HG03575 (cell line): Measurements from ENCODE around the gene UST.
A peak's percentile ranks its signal among the peaks of the same experiment; 100 is the strongest.

Source experiments
- ATAC-seq: cut with Tn5 transposase; IDR thresholded peaks from one replicate; pipeline ENCODE4 v1.9.1; 2021; ENCODE audit not compliant: unreplicated experiment, insufficient number of reproducible peaks, low FRiP score; ENCODE audit errors: extremely low read depth

UST gene

GRCh38 chr6:148881593-148882311 is 134.9 kb downstream of the UST start:
- no peak for ATAC-seq

- no peak for ATAC-seq
These were observed 136.4 kb downstream of the UST start for GRCh38 chr6:148883270-148883669.

- ATAC-seq = peak; percentile 54
These were observed 137.6 kb downstream of the UST start for GRCh38 chr6:148884461-148884860.

GRCh38 chr6:148885136-148885865 is 138.5 kb downstream of the UST start:
- ATAC-seq = no peak

GRCh38 chr6:148885925-148886845 is 139.4 kb downstream of the UST start:
- no peak for ATAC-seq

GRCh38 chr6:148887181-148887580 is 140.4 kb downstream of the UST start:
- no peak for ATAC-seq

GRCh38 chr6:148888856-148889255 is 142.0 kb downstream of the UST start:
- ATAC-seq = no peak

- ATAC-seq = no peak
These were observed 143.3 kb downstream of the UST start for GRCh38 chr6:148890096-148890495.

- ATAC-seq = no peak
These were observed 144.0 kb downstream of the UST start for GRCh38 chr6:148890652-148891404.

GRCh38 chr6:148891405-148891783 is 144.6 kb downstream of the UST start:
- no peak for ATAC-seq

- no peak for ATAC-seq
These were observed 145.4 kb downstream of the UST start for GRCh38 chr6:148892247-148892646.

- ATAC-seq = no peak
These were observed 146.2 kb downstream of the UST start for GRCh38 chr6:148893073-148893472.

- no peak for ATAC-seq
These were observed 146.7 kb downstream of the UST start for GRCh38 chr6:148893481-148893880.

GRCh38 chr6:148898376-148899014 is 151.7 kb downstream of the UST start:
- ATAC-seq = no peak

- ATAC-seq = no peak
These were observed 158.4 kb downstream of the UST start for GRCh38 chr6:148904896-148905870.

- no peak for ATAC-seq
These were observed 159.1 kb downstream of the UST start for GRCh38 chr6:148905901-148906300.

- no peak for ATAC-seq
These were observed 159.6 kb downstream of the UST start for GRCh38 chr6:148906386-148906785.
